Prostate gland (tissue), 2 donors: ENCODE data around the gene FBXO34. TPM values are rescaled to one million over a fixed set of nuclear protein-coding genes. Genes with fewer than 3 reads are reported as not detected.

ENCODE experiments used
- DNase-seq: peaks from one replicate; pipeline ENCODE4 v3.0.0-alpha.2; 2019; ENCODE audit warnings: low spot score
- H3K27ac ChIP-seq, 2 donors: fragments of 200-600 bp; sonication (generic); 2 replicates each; pipeline ENCODE4 v1.5.1; 2017 to 2019
- H3K27me3 ChIP-seq: fragments of 200-600 bp; sonication (generic); replicated peaks from 2 replicates; pipeline ENCODE4 v1.5.1; 2019; ENCODE audit not compliant: insufficient read depth
- H3K36me3 ChIP-seq, 2 donors: fragments of 200-600 bp; sonication (generic); 1 replicate in 1 of 2; 2 replicates in 1 of 2; pipeline versions ENCODE4 v1.5.1 to v1.8.1; 2017 to 2019
- H3K4me1 ChIP-seq: fragments of 200-600 bp; sonication (generic); replicated peaks from 2 replicates; pipeline ENCODE4 v1.5.1; 2019
- H3K4me3 ChIP-seq, 2 donors: fragments of 200-600 bp; sonication (generic); 2 replicates each; pipeline ENCODE4 v1.5.1; 2017 to 2019
- H3K9me3 ChIP-seq: fragments of 200-600 bp; sonication (generic); 2 replicates; pipeline ENCODE4 v1.5.1; 2017
- CTCF ChIP-seq, 4 experiments: fragments of 200-600 bp in 2 of 4; fragments of 450-650 bp in 2 of 4; sonication (generic) in 2 of 4; IDR thresholded peaks; 1 replicate in 3 of 4; 2 replicates in 1 of 4; pipeline ENCODE4 v1.5.1; 2016 to 2019; ENCODE audit warnings: antibody characterized with exemption in 4 of 4, mild to moderate bottlenecking in 2 of 4, moderate library complexity in 2 of 4
- POLR2A ChIP-seq: fragments of 450-650 bp; IDR thresholded peaks from one replicate; pipeline ENCODE4 v1.6.1; 2016; ENCODE audit warnings: antibody characterized with exemption, mild to moderate bottlenecking
- POLR2AphosphoS5 ChIP-seq: sonication (generic); formaldehyde crosslinking; IDR thresholded peaks from one replicate; pipeline ENCODE4 v1.6.1; 2017; ENCODE audit warnings: antibody characterized with exemption
- WGBS: methylation state at CpG from one replicate; pipeline ENCODE4 v1.1.5; 2018; 5-methylcytosine and 5-hydroxymethylcytosine counted together
- intact Hi-C: fragments of 100-400 bp; cut with DNase I; formaldehyde crosslinking; loops from one replicate; pipeline ENCODE4 v1.14.2; 2022
- total RNA-seq, 2 donors: library from RNA; depleted of rRNA; stranded (reverse); fragments of >200 nt; gene quantifications; one replicate each; pipeline ENCODE4 v1.1.0, GENCODE V29; 2016

The FBXO34 gene
- total RNA-seq, 2 donors from 2014 or later = 37.8 to 73.3 TPM

GRCh38 chr14:55276736-55277135, 5.5 kb downstream of the FBXO34 start:
- TF ChIP-seq POLR2A = no peak
- TF ChIP-seq POLR2AphosphoS5 = no peak
- TF ChIP-seq CTCF (IDR thresholded peaks at IDR 0.05) = no peak
- intact Hi-C loops = loop anchor here (10.0 kb wide), 1 partner anchor 138 kb away; the partner anchor contains the start of gene ATG14
- no peak overlapping the region for H3K4me3 ChIP-seq

GRCh38 chr14:55277972-55278740, 6.9 kb downstream of the FBXO34 start:
- DNase-seq = no peak
- intact Hi-C loops = loop anchor here (10.0 kb wide), 1 partner anchor 137 kb away; the partner anchor contains the start of gene ATG14
- no peak overlapping the region for H3K27ac ChIP-seq

More at GRCh38 chr14:55276736-55277135, 5.5 kb downstream of the FBXO34 start:
- Histone ChIP-seq H3K27me3 (no peaks in the 10 kb centered on the region), H3K36me3 (no peaks in the 10 kb centered on the region), H3K4me1 (peaks cover 4% of the 10 kb centered on the region), H3K27ac (no peak overlapping the region), H3K9me3 (no peaks in the 10 kb centered on the region)
- WGBS = 89% methylated on average over 3 of the region's 3 CpGs
- DNase-seq = no peak

GRCh38 chr14:55279384-55279783, 8.2 kb downstream of the FBXO34 start:
- Histone ChIP-seq H3K27ac (no peak overlapping the region), H3K27me3 (no peaks in the 10 kb centered on the region), H3K4me3 (no peak overlapping the region), H3K36me3 (no peaks in the 10 kb centered on the region), H3K4me1 (no peaks in the 10 kb centered on the region), H3K9me3 (no peaks in the 10 kb centered on the region)
- 88% methylated on average over 1 of the region's 1 CpG for WGBS
- intact Hi-C loops = loop anchor here (10.0 kb wide), 1 partner anchor 135 kb away; the partner anchor contains the start of gene ATG14
- no peak for DNase-seq
- no peak for TF ChIP-seq POLR2A
- TF ChIP-seq CTCF (IDR thresholded peaks at IDR 0.05) = no peak
- no peak for TF ChIP-seq POLR2AphosphoS5

More at GRCh38 chr14:55277972-55278740, 6.9 kb downstream of the FBXO34 start:
- TF ChIP-seq CTCF (IDR thresholded peaks at IDR 0.05) = no peak
- no peak for TF ChIP-seq POLR2A
- no peak for TF ChIP-seq POLR2AphosphoS5
- 65% methylated on average over 6 of the region's 6 CpGs for WGBS
- Histone ChIP-seq H3K36me3 (no peaks in the 10 kb centered on the region), H3K27me3 (no peaks in the 10 kb centered on the region), H3K4me1 (peaks cover 4% of the 10 kb centered on the region), H3K4me3 (no peak overlapping the region), H3K9me3 (no peaks in the 10 kb centered on the region)

GRCh38 chr14:55281316-55281839, 10.2 kb downstream of the FBXO34 start:
- Histone ChIP-seq H3K9me3 (no peaks in the 10 kb centered on the region), H3K27ac (no peak overlapping the region), H3K36me3 (no peaks in the 10 kb centered on the region), H3K4me3 (no peak overlapping the region), H3K4me1 (peaks cover 2% of the 10 kb centered on the region), H3K27me3 (no peaks in the 10 kb centered on the region)
- TF ChIP-seq CTCF (IDR thresholded peaks at IDR 0.05) = no peak
- TF ChIP-seq POLR2A = no peak
- no peak for TF ChIP-seq POLR2AphosphoS5
- intact Hi-C loops = no loop called here
- no peak for DNase-seq
- 65% methylated on average over 6 of the region's 6 CpGs for WGBS
